NCI-H2227 treated with DMSO at 0.1 percent for 48 hours (cell line): ENCODE data around the gene FOXP1.

ENCODE experiments used
- DNase-seq: peaks from one replicate; lab custom pipeline; 2025; lab: John Stamatoyannopoulos, UW

FOXP1 gene

DNA sequence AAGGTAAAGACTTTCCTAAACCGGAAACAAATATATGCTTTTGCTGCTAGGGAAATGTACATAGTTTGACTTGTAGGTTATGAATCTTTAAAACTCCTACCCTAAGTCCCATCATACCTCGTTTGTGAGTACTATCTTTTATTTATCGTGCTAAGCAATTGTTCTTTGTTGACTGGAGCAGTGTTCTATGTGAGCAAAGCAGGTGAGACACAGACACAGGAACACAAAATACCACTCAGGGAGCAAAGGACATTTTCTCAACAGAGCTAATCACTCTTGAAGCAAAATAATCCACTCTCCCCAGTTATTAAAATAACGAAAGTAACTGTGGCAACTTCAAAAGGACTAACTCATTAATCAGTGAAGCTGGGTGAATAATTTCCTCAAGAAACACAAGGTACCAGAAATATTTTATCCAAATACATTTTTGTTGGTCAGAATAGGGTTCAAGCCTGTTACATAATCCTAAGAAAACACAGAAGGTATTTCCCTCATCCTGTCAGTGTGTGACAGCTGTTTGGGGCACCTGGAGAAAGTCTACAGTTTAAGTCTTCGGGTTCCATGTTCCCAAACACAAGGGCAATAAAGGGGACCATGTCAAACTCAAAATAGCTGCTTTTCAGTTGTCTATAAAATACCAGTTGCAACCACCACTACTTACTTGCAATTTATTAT lies 407.7 kb downstream of the FOXP1 start:
- no peak for DNase-seq

DNA sequence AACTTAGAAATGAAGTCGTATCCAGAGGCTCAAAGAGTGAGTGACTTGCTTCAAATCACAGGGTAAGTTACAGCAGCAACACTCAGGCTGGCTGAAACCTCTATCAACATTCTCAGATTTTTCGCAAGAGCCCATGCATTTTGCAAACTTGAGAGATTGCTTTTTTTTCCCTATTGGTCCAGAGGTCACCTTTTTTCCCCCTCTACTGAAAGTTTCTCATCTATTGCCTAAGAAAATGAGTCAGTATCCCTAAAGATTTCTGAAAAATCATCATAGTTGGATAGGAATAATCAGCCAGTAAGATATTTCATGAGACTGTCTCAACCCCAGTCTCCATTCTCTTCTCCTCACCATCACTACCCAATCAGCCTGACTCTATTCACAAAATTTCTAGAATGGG lies 410.6 kb downstream of the FOXP1 start:
- no peak for DNase-seq

DNA sequence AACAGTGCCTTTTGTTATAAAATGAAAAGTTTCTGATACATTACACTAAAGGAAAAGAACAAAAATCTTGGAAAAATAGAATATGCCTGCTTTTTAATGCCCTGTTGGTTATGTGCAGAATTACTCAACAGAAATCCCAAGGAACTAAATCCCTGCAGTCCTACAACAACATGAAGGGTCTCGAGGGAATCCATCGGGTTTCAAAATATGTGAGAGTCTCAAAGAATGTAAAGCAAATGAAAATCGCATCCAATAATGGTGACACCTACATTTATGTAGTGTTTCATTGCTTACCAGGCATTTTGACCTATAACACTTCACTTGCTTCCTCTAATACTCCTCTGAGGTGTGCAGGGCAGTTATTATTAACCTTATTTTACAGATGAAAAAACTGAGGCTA lies 411.3 kb downstream of the FOXP1 start:
- no peak for DNase-seq

DNA sequence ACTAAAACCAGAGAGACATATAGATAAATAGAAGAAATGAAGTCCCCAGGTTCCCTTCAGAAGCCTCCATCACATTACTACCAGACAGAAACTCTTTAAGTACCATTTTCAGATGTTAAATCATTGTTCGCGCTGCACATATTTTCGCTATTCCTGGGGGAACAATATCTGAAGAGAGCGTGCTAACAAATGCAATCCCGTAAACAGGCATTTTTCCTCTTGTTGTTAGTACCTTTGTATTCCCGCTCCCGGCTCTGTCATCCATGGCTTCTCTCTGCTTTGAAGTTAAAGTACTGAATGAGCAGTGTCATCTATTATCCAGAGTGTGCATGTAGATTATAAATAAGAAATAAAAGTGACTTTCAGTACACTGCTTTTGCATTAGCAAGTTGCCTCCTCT lies 412.3 kb downstream of the FOXP1 start:
- DNase-seq, result no peak

DNA sequence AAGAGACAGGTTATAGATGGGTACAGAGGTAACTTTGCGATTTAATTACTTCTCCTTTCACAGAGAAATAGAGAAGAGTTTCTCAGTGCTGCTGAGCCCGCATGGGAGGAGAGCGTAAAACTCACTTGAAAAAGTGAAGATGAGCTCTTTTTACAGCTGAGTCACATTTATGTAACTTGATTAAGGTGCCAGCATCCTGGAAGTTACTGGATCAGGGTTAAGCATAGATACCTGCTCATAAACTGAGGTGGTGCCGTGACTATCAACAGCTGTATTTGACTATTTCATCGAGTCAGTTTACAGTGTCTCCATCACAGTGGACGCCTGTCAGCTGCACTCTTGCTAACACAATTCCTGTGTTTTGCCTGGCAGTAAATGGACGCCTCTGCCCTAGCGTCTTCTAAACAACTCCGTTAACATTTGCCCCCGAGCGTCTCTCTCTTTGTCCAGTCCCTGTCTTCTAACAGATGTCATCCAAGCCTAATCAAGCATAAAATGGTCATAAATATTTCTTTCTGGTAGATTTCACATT lies 414.6 kb downstream of the FOXP1 start:
- no peak for DNase-seq

DNA sequence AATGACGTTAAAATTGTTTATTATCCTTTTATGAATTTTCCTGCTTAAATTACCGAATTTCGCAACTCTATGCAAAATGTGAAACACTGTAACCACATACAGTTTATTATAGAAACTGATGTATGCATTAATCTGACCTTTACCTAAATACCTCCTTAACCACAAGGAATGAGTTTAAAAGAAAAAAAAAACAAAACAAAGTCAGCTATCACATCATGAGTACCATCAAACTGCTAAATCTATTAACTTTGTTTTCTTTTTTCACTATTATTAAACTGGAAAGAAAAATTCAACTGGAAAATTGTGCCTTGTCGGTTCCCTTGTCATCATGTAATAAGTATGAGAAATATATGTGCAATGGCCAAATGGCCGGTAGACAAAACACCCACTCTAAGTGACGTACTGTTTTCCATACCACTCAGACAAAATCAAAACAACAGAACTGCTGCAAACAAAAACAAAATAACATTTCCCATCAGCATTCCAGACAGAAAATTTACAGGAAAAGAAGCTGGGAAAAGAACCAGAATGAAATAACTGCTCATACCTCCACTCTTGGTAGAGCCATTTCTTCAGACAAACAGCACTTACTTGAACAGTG lies 415.3 kb downstream of the FOXP1 start:
- no peak for DNase-seq

DNA sequence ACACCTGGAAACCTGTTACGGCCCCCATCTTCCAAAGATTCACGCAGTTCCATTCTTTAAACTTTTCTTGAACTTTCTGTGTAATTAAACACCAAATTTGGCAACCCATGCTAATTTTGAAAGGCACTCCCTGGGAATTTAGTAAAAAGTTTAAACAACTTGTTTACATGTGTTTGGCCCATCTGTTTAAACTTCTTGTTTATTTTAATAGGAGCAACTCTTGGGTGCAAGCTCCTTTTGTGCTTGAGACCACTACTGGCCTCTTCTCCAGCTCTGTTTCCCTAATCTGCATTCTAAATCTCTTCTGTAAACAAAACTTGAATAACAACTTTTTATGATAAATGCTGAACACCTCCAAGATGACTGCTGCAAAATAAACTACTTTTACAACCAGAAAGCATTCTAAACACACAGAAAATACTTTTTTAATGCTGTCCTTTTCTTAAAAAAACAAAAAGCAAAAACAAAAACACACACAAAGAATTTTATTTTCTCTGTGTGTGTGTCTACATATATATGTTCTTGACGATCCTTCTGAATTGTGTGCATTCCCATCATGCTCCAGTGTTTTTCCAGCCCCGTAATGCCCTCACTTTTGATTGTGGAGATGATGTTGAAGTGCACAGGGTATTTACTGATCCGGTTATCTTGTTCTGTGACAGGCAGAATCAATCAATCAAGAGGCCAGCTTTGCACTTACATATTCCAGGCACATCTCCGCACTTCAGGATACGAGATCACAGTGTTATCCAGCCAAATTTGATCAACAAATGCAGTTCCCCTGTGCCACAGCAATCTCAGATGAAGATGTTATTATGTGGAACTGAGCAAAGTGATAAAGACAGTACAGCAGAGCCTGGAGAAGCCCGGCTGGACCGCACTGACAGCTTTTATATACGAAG lies 416.9 kb downstream of the FOXP1 start:
- DNase-seq, result no peak

DNA sequence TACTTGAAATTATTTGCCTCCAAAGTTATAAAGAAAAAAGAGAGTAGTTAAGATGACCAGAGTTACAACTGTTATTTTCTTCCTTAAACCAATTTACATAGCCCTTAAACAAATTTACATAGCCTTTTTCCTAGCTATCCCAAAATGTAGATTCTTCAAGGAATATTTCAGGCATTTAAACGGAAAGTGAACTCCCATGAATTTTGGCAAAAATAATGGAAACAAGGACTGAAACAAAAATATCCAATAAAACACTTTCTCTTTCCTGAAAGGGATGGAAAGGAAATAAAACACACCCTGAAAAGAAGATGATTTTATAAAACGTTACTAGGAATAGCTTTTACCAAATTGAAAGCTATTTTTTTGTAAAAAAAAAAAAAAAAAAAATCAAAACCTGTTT lies 418.6 kb downstream of the FOXP1 start:
- no peak for DNase-seq

DNA sequence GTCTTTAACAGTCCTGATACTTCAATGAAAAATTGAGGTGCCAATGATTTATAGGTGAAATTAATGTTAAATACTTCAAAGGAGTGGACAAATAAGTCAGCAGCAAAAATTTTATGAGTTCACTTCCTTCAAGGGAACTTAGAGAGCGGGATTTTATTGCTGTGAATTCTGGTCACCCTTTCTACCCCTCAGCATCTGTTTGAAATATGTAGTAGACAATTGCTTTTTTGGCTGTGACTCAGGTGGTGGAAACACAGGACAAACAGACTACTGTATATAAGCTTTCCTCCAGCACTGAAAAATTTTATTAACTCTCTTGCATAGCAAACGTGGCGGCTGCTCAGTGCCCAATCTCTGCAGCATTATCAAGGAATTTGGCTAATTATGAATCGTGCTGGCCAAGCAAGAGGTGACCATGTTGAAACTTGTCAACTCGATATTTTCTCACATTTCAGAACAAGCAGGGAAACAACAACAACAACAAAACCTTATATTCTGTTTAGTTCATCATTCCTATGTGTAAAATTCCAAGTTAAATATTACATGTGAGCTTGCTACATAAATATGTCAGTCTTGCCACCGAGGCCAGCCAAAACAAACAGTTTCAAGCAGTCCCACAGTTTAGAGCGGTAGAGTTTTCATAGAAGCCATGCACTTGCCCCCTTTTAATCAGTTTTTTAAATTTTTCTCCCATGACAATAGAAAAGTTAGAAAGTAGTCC lies 420.2 kb downstream of the FOXP1 start:
- no peak for DNase-seq

DNA sequence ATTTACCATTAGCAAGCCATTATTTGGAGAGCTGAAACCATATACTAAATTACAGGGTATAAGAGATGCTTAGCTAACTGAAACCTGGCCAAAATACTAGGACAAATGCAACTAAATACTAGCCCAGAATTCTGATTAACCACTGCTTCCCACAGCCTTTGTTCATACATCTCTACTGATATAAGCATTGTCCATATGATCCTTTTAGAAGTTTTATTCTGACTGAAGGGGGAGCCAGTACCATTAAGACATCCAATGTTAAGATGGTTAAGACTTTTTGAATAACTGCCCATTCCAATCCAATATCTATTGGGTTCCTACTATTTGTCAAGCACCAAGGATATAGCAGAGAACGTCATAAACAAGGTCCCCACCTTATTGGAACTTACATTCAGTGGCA lies 421.3 kb downstream of the FOXP1 start:
- DNase-seq, result no peak

DNA sequence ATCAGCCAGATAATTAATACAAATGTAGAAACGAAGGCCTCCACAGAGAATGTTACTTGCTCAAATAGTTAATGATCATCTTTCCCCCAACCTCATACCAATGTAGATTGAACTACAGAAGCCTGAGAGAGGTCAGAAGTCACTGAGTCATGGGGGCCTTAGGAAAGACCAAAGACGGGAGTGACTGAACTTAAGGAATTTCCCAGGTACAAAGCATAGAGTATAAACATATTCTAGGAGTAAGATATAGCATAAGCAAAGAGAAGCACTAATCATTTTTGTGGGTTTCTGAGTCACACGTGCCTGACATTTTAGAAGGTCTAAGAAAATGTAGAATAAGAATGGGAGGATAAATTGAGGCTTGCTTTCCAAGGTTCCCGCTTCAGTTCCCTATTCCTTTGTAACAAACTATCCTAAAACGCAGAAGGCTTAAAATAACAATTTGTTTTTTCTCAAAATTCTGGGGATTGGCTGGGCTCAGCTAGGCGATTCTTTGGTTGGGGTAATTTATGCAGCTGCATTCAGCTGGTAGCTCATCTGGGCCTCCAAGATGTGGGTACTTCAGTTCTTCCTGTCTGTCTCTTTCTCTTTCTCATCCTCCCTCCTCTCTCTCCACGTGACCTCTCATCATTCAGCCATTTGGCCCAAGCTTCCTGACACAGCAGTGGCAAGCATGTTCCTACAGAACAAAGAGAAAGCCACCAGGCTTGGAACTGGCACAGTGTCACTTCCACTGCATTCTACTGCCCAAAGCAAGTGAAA lies 422.6 kb downstream of the FOXP1 start:
- DNase-seq, result no peak

DNA sequence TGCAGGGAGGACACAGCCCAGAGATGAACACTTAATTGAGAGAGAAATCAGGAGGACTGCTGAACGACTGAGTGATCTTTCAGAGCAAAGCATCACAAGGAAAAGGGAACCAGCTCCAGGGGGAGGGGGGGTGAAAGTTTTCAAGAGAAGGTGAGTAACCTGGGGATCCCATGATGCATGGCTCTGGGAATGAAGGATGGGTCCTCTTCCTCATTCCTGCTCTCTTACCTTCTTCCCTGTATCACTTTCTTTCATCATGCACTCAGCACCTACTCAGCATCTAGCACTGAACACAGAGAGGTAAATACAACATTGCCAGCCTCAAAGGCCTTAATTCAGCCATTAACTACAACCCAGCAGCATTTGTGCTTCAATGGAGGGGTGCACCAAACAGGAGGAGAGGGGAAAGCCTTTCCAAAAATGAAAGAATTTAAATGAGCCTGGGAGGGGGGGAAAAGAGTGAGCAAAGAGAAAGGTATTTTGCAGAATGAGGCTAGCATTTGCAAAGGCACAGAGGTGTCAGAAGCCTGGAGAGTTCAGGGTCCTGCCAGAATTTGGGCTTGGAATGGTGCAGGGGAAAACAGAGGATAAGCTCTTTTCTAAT lies 427.4 kb downstream of the FOXP1 start:
- no peak for DNase-seq

DNA sequence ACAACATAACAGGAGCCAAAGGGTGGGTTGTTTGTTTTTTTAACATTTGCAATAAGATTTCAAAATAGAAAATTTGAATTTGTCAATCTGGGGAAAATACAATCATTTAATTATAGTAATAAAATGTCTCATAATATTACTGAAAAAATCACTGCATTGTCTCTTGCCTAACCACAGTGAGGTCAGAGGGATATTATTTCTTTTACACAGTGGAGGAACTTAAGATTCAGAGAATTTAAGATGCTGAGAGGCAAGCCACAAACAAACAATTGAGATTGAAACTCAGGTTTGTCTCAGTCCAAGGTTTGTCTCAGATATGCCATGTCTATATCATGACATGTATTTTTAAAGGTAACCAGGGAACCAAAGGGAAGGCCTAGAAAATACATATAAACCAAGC lies 428.7 kb downstream of the FOXP1 start:
- no peak for DNase-seq

DNA sequence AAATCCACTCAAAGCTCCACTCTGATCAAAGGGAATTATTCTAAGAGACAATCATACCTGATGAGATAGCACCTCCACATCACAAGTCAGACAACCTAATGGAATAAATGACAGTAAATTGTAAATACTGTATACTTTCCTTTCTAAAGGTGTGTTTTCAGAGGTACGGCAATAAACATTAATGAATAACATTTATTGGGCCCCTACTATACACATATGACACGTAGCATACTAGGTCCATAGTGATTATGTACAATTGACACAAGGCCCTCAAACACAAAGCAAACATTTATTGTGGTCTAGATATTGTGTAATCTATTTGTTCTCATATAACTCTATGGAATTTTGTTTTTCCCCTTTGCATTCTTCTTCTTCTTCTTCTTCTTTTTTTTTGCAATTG lies 429.8 kb downstream of the FOXP1 start:
- no peak for DNase-seq

DNA sequence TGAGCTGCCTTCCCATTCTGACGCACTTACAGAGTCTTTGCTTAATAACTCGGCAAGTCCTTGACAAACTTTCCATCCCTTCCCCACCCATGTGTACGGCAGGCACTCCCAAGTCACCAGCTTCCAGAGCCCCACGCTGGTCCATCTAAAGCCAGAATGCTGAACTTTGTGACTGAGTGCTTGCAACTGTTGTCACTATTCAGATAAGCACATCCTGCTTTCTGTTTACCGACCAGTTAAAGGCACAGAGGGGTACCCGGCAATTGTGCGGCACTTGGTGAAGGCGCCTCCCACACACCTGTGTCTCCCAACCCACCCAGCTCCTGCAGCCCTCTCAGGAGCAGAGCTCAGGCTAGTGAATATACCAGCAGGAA lies 430.6 kb downstream of the FOXP1 start:
- no peak for DNase-seq

DNA sequence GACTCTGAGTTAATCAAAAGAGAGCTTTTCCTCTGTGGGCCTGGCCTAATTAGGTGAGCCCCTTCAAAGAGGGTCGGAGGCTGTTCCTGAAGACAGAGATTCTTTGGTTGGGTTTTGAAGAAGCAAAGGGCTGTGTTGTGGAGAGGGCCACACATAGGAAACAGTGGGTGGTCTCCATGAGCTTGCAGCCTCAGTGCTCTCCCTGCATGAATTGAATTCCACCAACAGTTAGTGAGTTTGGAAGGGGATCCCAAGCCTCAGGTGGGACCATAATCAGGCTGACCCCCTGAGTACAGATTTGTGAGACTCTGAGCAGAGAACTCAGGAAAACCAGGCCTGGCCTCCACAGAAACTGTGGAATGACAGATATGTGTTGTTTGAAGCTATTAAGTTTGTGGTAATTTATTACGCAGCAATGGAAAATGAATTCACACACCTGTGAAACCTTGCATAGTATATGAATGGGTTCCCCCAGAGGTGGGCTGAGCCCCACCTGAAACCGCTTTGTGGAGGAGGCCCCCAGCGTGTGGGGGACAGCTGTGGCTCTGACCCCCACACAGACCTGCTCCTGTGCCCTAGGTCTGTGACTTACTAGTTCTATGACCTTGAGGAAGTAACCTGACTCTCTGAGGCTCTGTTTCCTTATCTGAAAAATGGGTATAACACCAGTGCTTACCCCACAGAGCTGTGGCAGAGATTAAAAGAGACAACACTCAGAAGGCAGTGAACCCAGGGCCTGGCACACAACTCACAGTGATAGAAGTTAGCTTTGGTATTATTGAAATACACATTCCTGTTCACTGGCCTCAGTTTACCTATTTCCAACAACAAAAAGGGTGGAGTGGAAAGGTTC lies 431.3 kb downstream of the FOXP1 start:
- DNase-seq, result no peak

DNA sequence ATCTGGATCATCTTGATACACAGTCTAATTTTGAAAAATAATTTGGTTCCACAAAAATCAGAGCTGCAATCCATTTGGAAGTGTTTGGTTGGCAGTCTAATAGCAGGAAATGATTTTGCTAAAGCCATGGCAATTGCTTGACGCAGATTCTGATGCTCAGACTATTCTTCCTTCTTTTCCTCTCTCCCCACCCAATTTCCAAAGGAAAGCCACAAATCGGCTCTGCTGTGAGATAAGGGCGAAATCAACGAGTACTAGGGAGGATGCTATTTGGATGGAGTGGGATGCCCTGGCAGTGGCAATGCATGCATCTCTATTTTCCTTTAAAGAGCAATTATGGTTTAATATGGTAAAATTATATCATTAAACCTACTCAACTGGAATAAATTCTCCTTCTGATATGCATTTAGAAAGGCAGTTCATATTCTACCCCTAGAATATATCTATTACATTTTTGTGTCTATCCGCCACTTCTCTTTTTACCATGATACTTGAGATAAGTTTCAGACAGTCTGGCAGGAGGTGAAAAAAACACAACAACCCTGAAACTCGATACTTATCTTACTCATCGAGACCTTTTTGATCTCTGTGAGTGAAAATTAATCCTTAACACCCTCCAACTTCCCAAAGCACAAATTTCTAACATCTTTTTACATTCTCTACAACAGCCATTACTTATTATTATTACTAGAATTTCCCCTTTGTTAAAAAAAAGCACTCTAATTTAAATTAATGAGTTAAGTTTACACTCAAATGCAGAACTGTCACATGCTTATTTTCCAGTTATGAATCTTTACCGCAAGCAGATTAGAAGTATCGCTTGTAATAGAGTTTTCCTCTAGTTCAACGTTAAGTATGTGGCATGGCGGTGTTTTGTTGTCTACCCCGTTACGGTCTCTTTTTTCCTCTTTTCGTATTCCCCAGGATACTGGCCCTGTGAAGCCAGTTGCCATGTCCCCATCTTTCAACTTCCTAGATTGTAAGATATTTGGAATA lies 433.3 kb downstream of the FOXP1 start:
- DNase-seq, result no peak

DNA sequence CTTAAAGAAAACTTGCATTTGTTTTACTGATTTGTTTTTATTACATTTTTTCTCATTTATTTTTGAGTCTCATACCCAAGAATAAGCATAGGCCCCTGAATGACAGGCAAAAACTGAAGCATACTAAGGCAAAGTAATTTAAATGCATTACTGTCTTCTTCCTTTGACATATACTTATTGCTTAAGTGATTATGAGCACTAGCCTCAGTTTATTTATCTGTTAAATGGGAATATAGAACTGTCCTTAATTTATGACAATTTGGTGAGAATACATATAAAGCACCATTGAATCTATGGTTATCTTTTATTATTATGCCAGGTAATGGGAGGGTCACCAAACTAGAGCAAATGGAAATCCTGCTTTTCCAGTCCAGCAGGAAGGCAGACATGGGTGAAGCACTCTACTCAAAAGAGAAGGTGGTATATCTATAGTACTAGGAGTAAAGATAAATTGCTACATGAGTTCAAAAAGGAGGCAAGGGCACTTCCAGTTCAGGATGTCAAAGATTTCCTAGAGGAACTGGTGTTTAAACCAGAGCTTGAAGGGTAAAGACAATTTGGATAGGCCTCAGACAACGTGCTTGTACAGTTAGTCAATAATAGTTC lies 435.0 kb downstream of the FOXP1 start:
- DNase-seq, result no peak
